AG10803 (cell line): ENCODE results near the gene SRP54.

ENCODE experiments used
- DNase-seq: peaks from one replicate; pipeline ENCODE4 v3.0.0; 2010; ENCODE audit warnings: low read depth
- H3K4me3 ChIP-seq: 2 replicates; pipeline ENCODE4 v1.5.1; 2011; ENCODE audit warnings: mild to moderate bottlenecking, low read length, control low read depth
- CTCF ChIP-seq: conservative IDR thresholded peaks from 2 replicates; pipeline ENCODE4 v1.5.1; 2011; ENCODE audit warnings: mild to moderate bottlenecking, low read length, control low read depth, inconsistent platforms

SRP54 gene

GRCh38 chr14:34982421-34983147 lies at the start of gene SRP54:
Gene SRP54, plus strand, starts transcription at chr14:34982992. Its CDS starts 13,718 bp downstream, at chr14:34996710.
- TF ChIP-seq CTCF: peak; percentile 26
- peak; percentile 96 for DNase-seq
- H3K4me3 ChIP-seq: peak within 1 kb of the TSS; percentile 96

GRCh38 chr14:34933301-34933700 lies 49.5 kb upstream of the SRP54 start:
- H3K4me3 ChIP-seq: no peak overlapping the region
- no peak for DNase-seq
- no peak for TF ChIP-seq CTCF

- no peak for TF ChIP-seq CTCF
- H3K4me3 ChIP-seq: no peak overlapping the region
- no peak for DNase-seq
These were observed 47.3 kb upstream of the SRP54 start for GRCh38 chr14:34935488-34935887.

GRCh38 chr14:34937442-34937841 lies 45.4 kb upstream of the SRP54 start:
- no peak overlapping the region for H3K4me3 ChIP-seq
- DNase-seq: no peak
- TF ChIP-seq CTCF: no peak

GRCh38 chr14:34937876-34938275 lies 44.9 kb upstream of the SRP54 start:
- no peak for DNase-seq
- TF ChIP-seq CTCF: no peak
- H3K4me3 ChIP-seq: no peak overlapping the region

- TF ChIP-seq CTCF: no peak
- H3K4me3 ChIP-seq: no peak overlapping the region
- DNase-seq: no peak
These were observed 39.3 kb upstream of the SRP54 start for GRCh38 chr14:34943506-34943905.

- DNase-seq: no peak
- no peak overlapping the region for H3K4me3 ChIP-seq
- no peak for TF ChIP-seq CTCF
These were observed 38.0 kb upstream of the SRP54 start for GRCh38 chr14:34944744-34945143.
